B cell (primary cell): ENCODE results near the gene CNTNAP2. TPM values are rescaled to one million over a fixed set of nuclear protein-coding genes. Genes with fewer than 3 reads are reported as not detected.

Experiments used
- ATAC-seq: fragments of 200-7000 bp; cut with Tn5 transposase; one replicate; pipeline ENCODE4 v1.10.0; 2021; ENCODE audit warnings: low read depth, mild to moderate bottlenecking, moderate number of reproducible peaks, moderate library complexity
- CTCF ChIA-PET: fragments of 350-600 bp; sonication (Branson Sonifier 250); formaldehyde crosslinking; loops from one replicate; lab custom pipeline; 2021; ENCODE audit warnings: antibody characterized with exemption, inconsistent platforms; lab: Charles Lee
- POLR2A ChIA-PET: fragments of 350-600 bp; sonication (Branson Sonifier 250); formaldehyde crosslinking; loops from one replicate; lab custom pipeline; 2021; ENCODE audit warnings: antibody characterized with exemption; lab: Charles Lee
- DNase-seq: peaks from one replicate; pipeline ENCODE4 v3.0.0; 2013
- H2AFZ ChIP-seq: 2 replicates; pipeline ENCODE4 v1.6.1; 2012; ENCODE audit warnings: mild to moderate bottlenecking, low read depth, low read length; ENCODE audit not compliant: insufficient read depth, poor library complexity, severe bottlenecking
- H3K27ac ChIP-seq, 2 donors: 1 replicate in 1 of 2; 2 replicates in 1 of 2; pipeline ENCODE4 v1.5.1; 2012 to 2013; ENCODE audit warnings: low read length in 2 of 2, mild to moderate bottlenecking in 2 of 2, moderate library complexity in 1 of 2
- H3K27me3 ChIP-seq, 4 experiments: fragments of 200-600 bp in 1 of 4; sonication (generic) in 1 of 4; replicated peaks in 1 of 4; 1 replicate in 2 of 4; 2 replicates in 2 of 4; pipeline versions ENCODE4 v1.6.1 to v1.7.0; 2013 to 2016; ENCODE audit warnings: low read length in 3 of 4, mild to moderate bottlenecking in 2 of 4, mixed read lengths in 1 of 4, moderate library complexity in 1 of 4; ENCODE audit not compliant: insufficient read depth in 4 of 4, control insufficient read depth in 3 of 4; ENCODE audit errors: control extremely low read depth in 1 of 4
- H3K36me3 ChIP-seq, 2 experiments: replicated peaks in 1 of 2; 1 replicate in 1 of 2; 2 replicates in 1 of 2; pipeline versions ENCODE4 v1.6.1 to v1.7.1; 2013; ENCODE audit warnings: low read length in 1 of 2; ENCODE audit not compliant: insufficient read depth in 2 of 2, control insufficient read depth in 1 of 2; ENCODE audit errors: control extremely low read depth in 1 of 2, extremely low read depth in 1 of 2
- H3K4me1 ChIP-seq, 2 donors: fragments of 200-600 bp in 1 of 2; sonication (generic) in 1 of 2; 1 replicate in 1 of 2; 2 replicates in 1 of 2; pipeline versions ENCODE4 v1.5.1 to v1.6.1; 2013 to 2017; ENCODE audit warnings: low read length in 2 of 2; ENCODE audit not compliant: control insufficient read depth in 2 of 2, insufficient read depth in 2 of 2
- H3K4me2 ChIP-seq: replicated peaks from 2 replicates; pipeline ENCODE3; 2012; ENCODE audit warnings: mild to moderate bottlenecking, low read depth, low read length; ENCODE audit not compliant: poor library complexity, severe bottlenecking
- H3K4me3 ChIP-seq, 5 experiments: fragments of 200-600 bp in 1 of 5; sonication (generic) in 1 of 5; 1 replicate in 3 of 5; 2 replicates in 2 of 5; pipeline versions ENCODE4 v1.5.1 to v1.7.0; 2011 to 2016; ENCODE audit warnings: low read length in 4 of 5, mild to moderate bottlenecking in 4 of 5, low read depth in 2 of 5, control low read depth in 1 of 5, moderate library complexity in 1 of 5; ENCODE audit not compliant: insufficient read depth in 1 of 5; ENCODE audit errors: control extremely low read depth in 1 of 5, extremely low read depth in 1 of 5
- H3K79me2 ChIP-seq: fragments of 200-600 bp; sonication (generic); one replicate; pipeline ENCODE4 v1.6.0; 2016; ENCODE audit warnings: low read length; ENCODE audit not compliant: control insufficient read depth, insufficient read depth
- H3K9ac ChIP-seq: fragments of 200-600 bp; sonication (generic); 2 replicates; pipeline ENCODE4 v1.6.1; 2017; ENCODE audit warnings: mild to moderate bottlenecking, low read length, moderate library complexity
- H3K9me3 ChIP-seq, 3 donors: one replicate each; pipeline versions ENCODE4 v1.6.1 to v1.7.1; 2013; ENCODE audit warnings: low read length in 2 of 3; ENCODE audit not compliant: control insufficient read depth in 2 of 3, insufficient read depth in 1 of 3; ENCODE audit errors: control extremely low read depth in 1 of 3
- H4K20me1 ChIP-seq: 2 replicates; pipeline ENCODE4 v1.6.0; 2012; ENCODE audit warnings: mild to moderate bottlenecking, low read length; ENCODE audit not compliant: insufficient read depth, control insufficient read depth, poor library complexity, severe bottlenecking
- H3K27ac Mint-ChIP-seq: one replicate; pipeline ENCODE4 v1.8.0; 2021; ENCODE audit warnings: mixed read lengths
- H3K27me3 Mint-ChIP-seq: one replicate; pipeline ENCODE4 v1.8.0; 2021; ENCODE audit warnings: mixed read lengths
- H3K4me1 Mint-ChIP-seq: one replicate; pipeline ENCODE4 v1.8.0; 2021; ENCODE audit warnings: mixed read lengths
- H3K4me3 Mint-ChIP-seq: one replicate; pipeline ENCODE4 v1.8.0; 2021; ENCODE audit warnings: mixed read lengths
- H3K9me3 Mint-ChIP-seq: one replicate; pipeline ENCODE4 v1.8.0; 2022; ENCODE audit warnings: mixed read lengths; ENCODE audit not compliant: insufficient read depth
- CTCF ChIP-seq: fragments of 200-600 bp; IDR thresholded peaks from one replicate; pipeline ENCODE4 v1.8.0; 2022; ENCODE audit warnings: antibody characterized with exemption, mild to moderate bottlenecking
- EZH2 ChIP-seq: IDR thresholded peaks from 2 replicates; pipeline ENCODE4 v1.6.1; 2012; ENCODE audit warnings: borderline replicate concordance, low read depth, mild to moderate bottlenecking, moderate library complexity, low read length; ENCODE audit not compliant: insufficient read depth, poor library complexity, severe bottlenecking
- WGBS: methylation state at CpG from one replicate; pipeline ENCODE4 v1.1.5; 2013; ENCODE audit warnings: missing lambda C conversion rate; ENCODE audit not compliant: insufficient coverage; 5-methylcytosine and 5-hydroxymethylcytosine counted together
- intact Hi-C: fragments of 100-400 bp; cut with micrococcal nuclease; formaldehyde crosslinking; loops from one replicate; pipeline ENCODE4 v1.10.0; 2022
- polyA plus RNA-seq: library from polyadenylated mRNA; depleted of rRNA; stranded (reverse); fragments of >200 nt; gene quantifications from 2 replicates; pipeline ENCODE4 v1.2.3, GENCODE V29; 2012
- total RNA-seq, 2 donors: library from RNA; stranded (reverse); fragments of 120-200 nt in 1 of 2; gene quantifications; 1 replicate in 1 of 2; 2 replicates in 1 of 2; pipeline versions ENCODE4 v1.2.3 to v1.2.4, GENCODE V29; 2013 to 2022

The CNTNAP2 gene
- total and polyA plus RNA-seq, 2 donors (not counting 1 experiment from before 2014, with no cell fraction given), result 7.4 to 16.6 TPM

- Mint-ChIP-seq H3K4me1 (no peaks in the 10 kb centered on the region), H3K27ac (no peak overlapping the region), H3K27me3 (no peaks in the 10 kb centered on the region), H3K9me3 (peaks cover 5% of the 10 kb centered on the region), H3K4me3 (no peak overlapping the region)
- H3K9ac ChIP-seq, result no peak overlapping the region
- no peak for DNase-seq
- whole genome bisulfite sequencing, result 100% methylated on average over 1 of the region's 6 CpGs
- no peaks in the 10 kb centered on the region for H3K27me3 ChIP-seq
- TF ChIP-seq CTCF (no peak), EZH2 (no peak)
- no peak overlapping the region for H2AFZ ChIP-seq
- no peak overlapping the region for H3K4me2 ChIP-seq
- no peak overlapping the region for H3K27ac ChIP-seq
- ATAC-seq, result no peak
- H4K20me1 ChIP-seq, result no peaks in the 10 kb centered on the region
- H3K4me1 ChIP-seq, result no peaks in the 10 kb centered on the region
- H3K4me3 ChIP-seq, result no peak overlapping the region
- intact Hi-C loops, result no loop called here
- H3K9me3 ChIP-seq, result peaks cover 0 to 5% (median 0%) of the 10 kb centered on the region in 3 donors
- ChIA-PET POLR2A (no interaction called here), CTCF (no interaction called here)
- H3K36me3 ChIP-seq, result no peaks in the 10 kb centered on the region
- no peaks in the 10 kb centered on the region for H3K79me2 ChIP-seq
Observed at GRCh38 chr7:146494952-146495596, 378.5 kb downstream of the CNTNAP2 start.

- H3K27ac Mint-ChIP-seq, result no peak overlapping the region
- DNase-seq, result no peak
- Histone ChIP-seq H2AFZ (no peak overlapping the region), H3K79me2 (no peaks in the 10 kb centered on the region), H3K9me3 (peaks cover 0 to 5% (median 0%) of the 10 kb centered on the region in 3 donors), H3K9ac (no peak overlapping the region), H4K20me1 (no peaks in the 10 kb centered on the region), H3K27ac (no peak overlapping the region), H3K4me2 (no peak overlapping the region), H3K27me3 (no peaks in the 10 kb centered on the region), H3K4me1 (no peaks in the 10 kb centered on the region), H3K4me3 (no peak overlapping the region), H3K36me3 (no peaks in the 10 kb centered on the region)
- ChIA-PET POLR2A (no interaction called here), CTCF (no interaction called here)
- intact Hi-C loops, result no loop called here
- no peak overlapping the region for H3K4me3 Mint-ChIP-seq
- TF ChIP-seq EZH2, result no peak
- TF ChIP-seq CTCF, result no peak
- WGBS, result no CpG with 5 or more reads among the region's 2 CpGs
- no peak for ATAC-seq
- no peaks in the 10 kb centered on the region for H3K4me1 Mint-ChIP-seq
- peaks cover 10% of the 10 kb centered on the region for H3K9me3 Mint-ChIP-seq
- H3K27me3 Mint-ChIP-seq, result no peaks in the 10 kb centered on the region
Observed at GRCh38 chr7:146496657-146497056, 380.1 kb downstream of the CNTNAP2 start.
